ENCODE data around the gene STAB2. TPM values are rescaled to one million over a fixed set of nuclear protein-coding genes. Genes with fewer than 3 reads are reported as not detected.

The STAB2 gene
- total and polyA plus RNA-seq, 2 of the 4 experiments (the other 2 are of a cell fraction): not detected

- DNase-seq (no peak), ATAC-seq (ENCODE audit: low read depth) (no peak)
- no peak overlapping the region for H3K56ac ChIP-seq (ENCODE audit: extremely low read depth, insufficient read depth, low read length)
- H4K5ac ChIP-seq (ENCODE audit: low read depth, low read length): no peak overlapping the region
- no peak overlapping the region for H2AK9ac ChIP-seq (replicated peaks; ENCODE audit: low read depth, low read length, poor library complexity)
- H3K4me3 ChIP-seq (ENCODE audit: insufficient read depth, low read depth, low read length): no peak overlapping the region
- no peak overlapping the region for H3K23ac ChIP-seq (ENCODE audit: low read depth, low read length)
- dilution Hi-C loops (cut with HindIII; ENCODE audit: low sequenced_read_pairs, unreplicated experiment) (no loop called here), intact Hi-C loops (cut with micrococcal nuclease) (loop anchor here (5.0 kb wide), 1 partner anchor 919 kb away; no protein-coding TSS in a partner anchor), in situ Hi-C loops (cut with MboI; ENCODE audit: low sequenced_read_pairs) (no loop called here)
- no peaks in the 10 kb centered on the region for H3K79me1 ChIP-seq (ENCODE audit: low read depth in 1 of 2, low read length in 2 of 2)
- H4K91ac ChIP-seq (ENCODE audit: insufficient read depth, low read depth, low read length): no peak overlapping the region
- H3K4ac ChIP-seq (ENCODE audit: low read depth, low read length): no peak overlapping the region
- ChIA-PET CTCF (no interaction called here), POLR2A (ENCODE audit: unreplicated experiment) (no interaction called here)
- H2AK5ac ChIP-seq (ENCODE audit: low read depth, low read length): no peak overlapping the region
- H3K14ac ChIP-seq (replicated peaks; ENCODE audit: low read depth, low read length): no peak overlapping the region
- H2BK20ac ChIP-seq (ENCODE audit: low read depth, low read length): no peak overlapping the region
- no TSS peak for BruUV-seq (replicated peaks)
- no peak overlapping the region for H2BK15ac ChIP-seq (ENCODE audit: low read depth, low read length)
- H3K4me2 ChIP-seq (ENCODE audit: low read depth, low read length): no peak overlapping the region
- H3K36me3 ChIP-seq (ENCODE audit: control insufficient read depth, insufficient read depth, low read length): no peaks in the 10 kb centered on the region
- no peaks in the 10 kb centered on the region for H3K4me1 ChIP-seq (ENCODE audit: control insufficient read depth, insufficient read depth, low read length)
- H4K8ac ChIP-seq (ENCODE audit: low read depth in 2 of 2, low read length in 2 of 2): no peak overlapping the region
- H4K20me1 ChIP-seq (ENCODE audit: insufficient read depth, low read length): no peaks in the 10 kb centered on the region
- H3K27ac ChIP-seq (ENCODE audit: insufficient read depth, low read length): no peak overlapping the region
- H3K9ac ChIP-seq (ENCODE audit: low read depth, low read length): no peak overlapping the region
- H3K9me1 ChIP-seq (ENCODE audit: insufficient read depth, low read length): no peaks in the 10 kb centered on the region
- H2BK120ac ChIP-seq (ENCODE audit: low read depth, low read length): no peak overlapping the region
- H3K27me3 ChIP-seq (ENCODE audit: control insufficient read depth, insufficient read depth, low read length): peaks cover 3% of the 10 kb centered on the region
- H3K9me3 ChIP-seq (ENCODE audit: control insufficient read depth, insufficient read depth, low read length): no peaks in the 10 kb centered on the region
- H2AFZ ChIP-seq (replicated peaks; ENCODE audit: low read length, poor library complexity): no peak overlapping the region
- H3K18ac ChIP-seq (ENCODE audit: low read depth, low read length): no peak overlapping the region
- TF ChIP-seq MAZ (IDR thresholded peaks at IDR 0.05; ENCODE audit: borderline replicate concordance, low read depth, low read length): no peak
- no peak for TF ChIP-seq ELK1 (IDR thresholded peaks at IDR 0.05; ENCODE audit: borderline replicate concordance, low read depth, low read length)
- no peak for TF ChIP-seq CEBPB (IDR thresholded peaks at IDR 0.05; ENCODE audit: low read depth, low read length)
- TF ChIP-seq BHLHE40 (IDR thresholded peaks at IDR 0.05; ENCODE audit: low read depth, low read length): no peak
- no peak overlapping the region for H2BK5ac ChIP-seq (ENCODE audit: low read depth, low read length, poor library complexity, severe bottlenecking)
- no CpG with 5 or more reads among the region's 1 CpG for WGBS, 2 experiments (ENCODE audit: extremely low coverage in 2 of 2, insufficient read length in 1 of 2)
Observed at GRCh38 chr12:103737881-103738280, 150.8 kb downstream of the STAB2 start.
